ENCODE data around the gene LRRC61.
"Not testable (repeated sequence)": the region's sequence is repeated elsewhere in the genome, so short reads cannot be mapped to it uniquely, and the experiment has no call there.

The LRRC61 gene

DNA sequence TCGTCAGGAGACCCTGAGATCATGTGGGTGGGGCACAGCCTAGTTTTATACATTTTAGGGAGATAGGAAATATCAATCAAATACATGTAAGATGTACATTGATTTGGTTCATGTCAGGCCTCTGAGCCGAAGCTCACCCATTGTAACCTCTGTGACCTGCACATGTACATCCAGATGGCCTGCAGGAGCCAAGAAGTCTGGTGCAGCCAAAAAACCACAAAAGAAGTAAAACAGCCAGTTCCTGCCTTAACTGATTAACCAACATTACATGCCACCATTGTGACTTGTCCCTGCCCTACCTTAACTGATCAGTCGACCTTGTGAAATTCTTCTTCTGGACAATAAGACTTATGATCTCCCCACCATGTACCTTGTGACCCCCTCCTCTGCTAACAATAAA lies 16.0 kb upstream of the LRRC61 start:
- no peak for DNase-seq (ENCODE audit: low read depth in 2 of 2, low spot score in 1 of 2)

DNA sequence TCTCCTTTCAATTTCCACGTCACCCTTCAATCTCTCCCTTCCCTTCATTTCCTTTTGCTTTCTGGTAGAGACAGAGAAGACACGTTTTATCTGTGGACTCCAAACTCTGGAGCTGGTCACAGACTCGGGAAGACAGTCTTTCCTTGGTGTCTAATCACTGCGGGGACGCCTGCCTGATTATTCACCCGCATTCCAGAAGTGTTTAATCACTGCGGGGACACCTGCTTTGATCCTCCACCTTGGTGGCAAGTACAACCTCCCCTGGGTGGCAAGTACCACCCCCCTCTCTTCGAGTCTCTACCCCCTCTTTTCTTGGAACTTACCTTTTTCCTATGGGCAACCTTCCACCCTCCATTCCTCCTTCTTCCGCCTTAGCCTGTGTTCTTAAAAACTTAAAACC lies 15.3 kb upstream of the LRRC61 start:
- DNase-seq (ENCODE audit: low read depth in 2 of 2, low spot score in 1 of 2): no peak

DNA sequence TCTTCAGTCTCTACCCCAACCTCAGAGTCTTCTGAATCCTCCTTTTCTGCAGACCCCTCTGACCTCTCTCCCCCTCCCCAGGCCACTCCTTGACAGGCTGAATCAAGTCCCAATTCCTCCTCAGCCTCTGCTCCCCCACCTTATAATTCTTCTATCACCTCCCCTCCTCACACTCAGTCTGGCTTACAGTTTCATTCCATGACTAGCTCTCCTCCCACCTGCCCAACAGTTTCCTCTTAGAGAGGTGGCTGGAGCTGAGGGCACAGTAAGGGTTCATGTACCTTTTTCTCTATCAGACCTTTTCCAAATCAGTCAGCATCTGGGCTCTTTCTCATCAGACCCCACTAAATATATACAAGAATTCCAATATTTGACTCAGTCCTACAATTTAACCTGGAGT lies 14.6 kb upstream of the LRRC61 start:
- DNase-seq (ENCODE audit: low read depth in 2 of 2, low spot score in 1 of 2): no peak

DNA sequence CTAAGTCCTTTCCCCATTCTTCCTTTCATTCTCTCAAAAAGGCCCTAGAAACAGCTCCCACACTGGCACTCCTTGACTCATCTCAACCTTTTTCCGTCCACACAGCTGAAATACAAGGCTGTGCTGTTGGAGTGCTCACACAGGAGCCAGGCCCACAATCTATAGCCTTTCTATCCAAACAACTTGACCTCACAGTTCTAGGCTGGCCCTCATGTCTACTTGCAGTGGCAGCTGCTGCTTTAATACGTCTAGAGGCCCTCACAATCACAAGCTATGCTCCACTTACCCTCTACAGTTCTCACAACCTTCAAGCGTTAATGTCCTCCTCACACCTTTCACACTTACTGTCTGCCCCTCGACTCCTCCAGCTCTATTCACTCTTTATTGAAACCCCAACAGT lies 12.0 kb upstream of the LRRC61 start:
- DNase-seq (ENCODE audit: low read depth in 2 of 2, low spot score in 1 of 2): no peak

DNA sequence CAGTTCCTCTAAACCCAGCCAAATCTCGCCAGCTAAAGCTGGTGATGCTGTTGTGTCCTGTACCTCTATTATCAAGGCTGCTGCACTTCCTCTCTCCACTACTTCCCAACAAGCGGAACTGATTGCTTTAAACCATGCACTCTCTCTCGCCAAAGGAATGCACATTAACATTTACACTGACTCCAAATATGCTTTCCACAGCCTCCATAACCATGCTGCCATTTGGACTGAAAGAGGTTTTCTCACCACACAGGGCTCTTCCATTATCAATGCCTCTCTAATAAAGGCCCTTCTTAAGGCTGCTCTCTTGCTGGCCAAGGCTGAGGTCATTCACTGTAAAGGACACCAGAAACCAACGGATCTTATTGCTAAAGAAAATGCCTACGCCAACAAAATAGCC lies 11.4 kb upstream of the LRRC61 start:
- no peak for DNase-seq (ENCODE audit: low read depth in 2 of 2, low spot score in 1 of 2)

DNA sequence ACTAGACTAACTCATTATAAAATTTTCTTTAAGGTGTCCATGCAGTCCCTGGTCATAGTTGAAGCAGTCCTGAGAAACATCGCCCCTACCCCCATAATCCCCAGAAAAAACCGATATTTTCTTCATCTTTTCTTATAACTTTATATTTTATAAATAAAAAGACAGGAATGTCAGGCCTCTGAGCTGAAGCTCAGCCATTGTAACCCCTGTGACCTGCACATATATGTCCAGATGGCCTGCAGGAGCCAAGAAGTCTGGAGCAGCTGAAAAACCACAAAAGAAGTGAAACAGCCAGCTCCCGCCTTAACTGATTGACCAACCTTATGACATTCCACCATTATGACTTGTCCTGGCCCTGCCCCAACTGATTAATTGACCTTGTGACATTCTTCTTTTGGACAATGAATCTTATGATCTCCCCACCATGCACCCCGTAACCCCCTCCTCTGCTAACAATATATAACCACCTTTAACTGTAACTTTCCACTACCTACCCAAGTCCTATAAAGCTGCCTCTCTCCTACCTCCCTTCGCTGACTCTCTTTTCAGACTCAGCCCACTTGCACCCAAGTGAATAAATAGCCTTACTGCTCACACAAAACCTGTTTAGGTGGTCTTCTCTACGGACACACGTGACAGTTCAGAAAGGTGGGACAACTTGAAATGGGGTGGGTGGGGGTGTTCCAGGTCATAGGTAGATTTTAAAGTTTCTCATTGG lies 10.3 kb upstream of the LRRC61 start:
- not testable (repeated sequence) for DNase-seq (ENCODE audit: low read depth in 2 of 2, low spot score in 1 of 2)

DNA sequence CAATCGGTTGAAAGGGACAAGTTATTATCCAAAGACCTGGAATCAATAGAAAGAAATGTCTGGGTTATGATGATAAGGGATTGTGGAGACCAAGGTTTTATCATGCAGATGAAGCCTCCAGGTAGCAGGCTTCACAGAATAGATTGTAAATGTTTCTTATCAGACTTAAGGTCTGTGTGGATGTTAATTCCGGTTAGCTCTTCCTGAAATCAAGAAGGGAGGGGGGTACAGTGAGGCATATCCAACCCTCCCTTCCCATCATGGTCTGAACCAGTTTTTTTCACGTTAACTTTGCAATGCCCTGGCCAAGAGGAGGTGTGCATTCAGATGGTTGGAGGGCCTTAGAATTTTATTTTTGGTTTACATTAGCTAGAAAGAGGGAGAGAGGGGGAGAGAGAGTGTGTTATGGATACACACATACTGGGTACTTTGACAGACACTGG lies 9.8 kb upstream of the LRRC61 start:
- DNase-seq (ENCODE audit: low read depth in 2 of 2, low spot score in 1 of 2): no peak

DNA sequence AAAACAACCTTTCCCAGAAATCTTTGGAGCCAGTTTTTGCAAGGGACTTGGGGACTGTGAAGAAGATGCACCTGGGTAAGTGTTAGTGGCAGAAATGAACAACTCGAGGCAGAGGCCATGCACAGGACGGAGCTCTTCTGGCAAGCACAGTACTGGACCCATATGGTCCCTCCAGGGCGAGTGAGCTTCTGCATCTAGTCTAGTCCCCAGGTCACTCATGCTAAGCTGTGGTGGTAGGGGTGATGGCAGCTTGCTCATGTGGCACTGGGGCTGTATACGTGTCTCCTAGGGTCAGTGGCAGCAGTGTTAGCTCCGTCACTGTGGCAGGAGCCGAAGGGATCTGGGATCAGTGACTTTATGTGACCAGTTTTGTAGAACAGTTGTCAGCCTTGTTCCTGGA lies 9.3 kb upstream of the LRRC61 start:
- DNase-seq (ENCODE audit: low read depth in 2 of 2, low spot score in 1 of 2): no peak

DNA sequence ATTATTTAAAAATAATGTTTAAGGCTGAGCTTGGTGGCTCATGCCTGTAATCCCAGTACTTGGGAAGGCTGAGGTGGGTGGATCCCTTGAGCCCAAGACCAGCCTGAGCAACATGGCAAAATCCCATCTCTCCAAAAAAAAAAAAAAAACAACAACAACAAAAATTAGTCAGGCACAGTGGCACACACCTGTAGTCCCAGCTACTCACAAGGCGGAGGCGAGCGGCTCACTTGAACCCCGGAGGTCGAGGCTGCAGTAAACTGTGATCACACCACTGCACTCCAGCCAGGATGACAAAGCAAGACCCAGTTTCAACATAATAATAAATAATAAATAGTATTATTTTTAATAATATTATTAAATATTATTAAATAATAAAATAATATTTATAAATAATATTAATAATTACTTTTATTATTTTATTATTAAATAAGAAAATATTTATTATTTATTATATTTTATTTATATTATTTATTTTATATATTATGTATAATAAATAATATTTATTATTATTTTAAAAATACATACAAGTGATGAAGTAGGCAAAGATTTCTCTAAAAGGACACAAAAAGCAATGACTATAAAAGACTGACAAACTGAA lies 8.4 kb upstream of the LRRC61 start:
- DNase-seq (ENCODE audit: low read depth in 2 of 2, low spot score in 1 of 2): no peak

DNA sequence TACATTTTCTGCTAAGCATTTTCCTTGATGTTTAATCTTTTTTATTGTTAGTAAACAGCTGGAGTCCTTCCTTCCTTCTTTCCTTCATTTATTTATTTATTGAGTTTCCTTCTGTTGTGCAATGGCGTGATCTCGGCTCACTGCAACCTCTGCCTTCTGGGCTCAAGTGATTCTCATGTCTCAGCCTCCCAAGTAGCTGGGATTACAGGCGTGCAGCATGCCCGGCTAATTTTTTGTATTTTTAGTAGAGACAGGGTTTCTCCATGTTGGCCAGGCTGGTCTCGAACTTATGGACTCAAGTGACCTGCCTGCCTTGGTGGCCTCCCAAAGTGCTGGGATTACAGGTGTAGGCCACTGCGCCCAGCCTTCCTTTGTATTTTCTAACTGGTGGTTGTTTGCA lies 6.2 kb upstream of the LRRC61 start:
- DNase-seq (ENCODE audit: low read depth in 2 of 2, low spot score in 1 of 2): not testable (repeated sequence)

DNA sequence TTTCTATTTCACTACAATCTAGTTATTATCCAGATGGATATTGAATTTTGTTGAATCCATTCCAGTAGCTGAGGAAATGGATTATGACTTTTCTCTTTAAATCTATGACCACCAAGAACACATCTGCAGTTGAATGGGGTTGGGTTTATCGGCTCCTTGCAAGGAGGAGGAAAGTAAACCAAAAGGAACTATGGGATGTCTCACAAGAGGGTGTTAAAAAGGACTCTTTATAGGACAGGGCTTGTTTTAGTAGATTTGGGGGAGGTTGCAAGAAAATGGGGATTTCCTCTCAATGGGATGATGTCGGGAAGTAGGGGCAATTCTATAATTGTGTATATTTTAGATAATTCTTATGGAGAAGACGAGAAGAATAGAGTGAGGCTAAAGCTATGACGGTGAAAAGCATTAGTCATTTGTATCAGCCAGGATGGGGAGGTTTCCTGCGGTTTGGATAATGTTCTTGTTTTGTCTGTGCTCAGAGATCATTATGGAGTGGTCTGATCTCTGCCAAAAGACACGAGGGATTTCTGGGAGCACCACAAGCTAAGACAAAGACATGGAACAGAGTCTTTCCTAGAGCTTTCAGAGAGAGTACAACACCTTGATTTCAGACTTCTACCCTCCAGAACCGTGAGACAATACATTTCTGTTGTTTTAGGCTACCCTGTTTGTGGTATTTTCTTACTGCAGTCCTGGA lies 5.3 kb upstream of the LRRC61 start:
- no peak for DNase-seq (ENCODE audit: low read depth in 2 of 2, low spot score in 1 of 2)

DNA sequence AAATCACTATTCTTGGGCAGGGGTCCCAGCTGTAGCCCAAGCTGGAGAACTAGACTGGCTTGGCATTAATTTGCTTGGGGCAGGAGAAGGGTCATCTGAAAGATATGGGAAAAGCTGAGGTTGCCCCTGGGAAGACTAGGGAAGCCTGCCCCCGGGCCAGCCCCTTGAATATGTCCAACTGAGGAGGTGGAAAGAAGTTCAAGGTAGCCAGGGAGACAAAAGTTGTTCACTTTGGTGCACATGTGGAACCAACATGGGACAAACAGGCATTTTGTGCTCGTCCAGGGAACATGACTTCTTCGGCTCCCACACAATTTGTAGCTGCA lies 1.4 kb upstream of the LRRC61 start:
- DNase-seq (ENCODE audit: low read depth in 2 of 2, low spot score in 1 of 2): no peak

DNA sequence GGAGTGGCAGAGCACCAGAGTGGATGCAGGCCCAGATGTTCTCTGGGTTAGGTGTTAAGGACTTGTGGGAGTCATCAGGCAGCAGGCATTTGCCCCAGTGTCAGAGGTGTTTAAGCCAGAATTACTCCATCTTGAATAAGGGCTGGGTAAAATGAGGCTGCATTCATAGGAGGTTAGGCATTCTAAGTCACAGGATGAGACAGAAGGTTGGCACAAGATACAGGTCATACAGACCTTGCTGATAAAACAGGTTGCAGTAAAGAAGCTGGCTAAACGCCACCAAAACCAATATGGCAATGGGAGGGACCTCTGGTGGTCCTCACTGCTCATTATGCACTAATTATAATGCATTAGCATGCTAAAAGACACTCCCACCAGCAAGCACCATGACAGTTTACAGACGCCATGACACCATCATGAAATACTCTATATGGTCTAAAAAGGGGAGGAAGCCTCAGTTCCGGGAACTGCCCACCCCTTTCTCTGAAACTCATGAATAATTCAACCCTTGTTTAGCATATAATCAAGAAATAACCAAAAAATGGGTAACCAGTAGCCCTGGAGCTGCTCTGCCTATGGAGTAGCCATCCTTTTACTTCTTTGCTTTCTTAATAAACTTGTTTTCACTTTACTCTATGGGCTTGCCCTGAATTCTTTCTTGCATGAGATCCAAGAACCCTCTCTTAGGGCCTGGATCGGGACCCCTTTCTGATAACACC lies 882 bp upstream of the LRRC61 start:
- no peak for DNase-seq (ENCODE audit: low read depth in 2 of 2, low spot score in 1 of 2)

DNA sequence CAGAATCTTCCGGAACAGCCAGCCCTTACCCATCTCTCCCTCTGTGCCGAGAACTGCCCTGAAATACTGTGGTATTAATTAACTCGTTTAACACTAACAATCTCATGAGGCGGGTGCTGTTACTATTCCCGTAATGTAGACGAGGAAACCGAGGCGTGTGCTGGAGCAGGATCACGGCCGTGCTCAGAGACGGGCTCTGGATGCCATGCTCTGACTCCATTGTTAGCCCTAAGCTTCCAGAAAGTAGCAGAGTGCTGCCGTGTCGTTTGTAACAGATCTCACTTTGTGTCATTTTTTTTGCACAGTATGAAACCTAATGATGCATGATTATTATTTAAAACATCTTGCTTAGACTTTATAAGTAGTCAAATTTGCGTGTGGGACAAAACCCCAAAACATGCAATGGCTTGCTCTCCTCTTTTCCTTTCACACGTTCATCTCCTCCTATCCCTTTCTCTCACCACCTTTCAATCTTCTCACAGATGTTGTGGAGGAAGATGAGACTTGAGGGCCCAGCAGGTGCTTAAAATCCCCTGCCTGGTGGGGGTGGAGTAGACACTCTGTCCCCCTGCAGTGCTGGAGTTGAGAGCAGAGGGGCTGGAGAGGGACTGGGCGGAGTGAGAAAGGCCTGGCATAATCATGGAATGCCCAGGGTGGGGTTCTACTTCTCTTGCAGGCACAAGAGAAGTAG lies 672 bp downstream of the LRRC61 start:
- DNase-seq (ENCODE audit: low read depth in 2 of 2, low spot score in 1 of 2): no peak

DNA sequence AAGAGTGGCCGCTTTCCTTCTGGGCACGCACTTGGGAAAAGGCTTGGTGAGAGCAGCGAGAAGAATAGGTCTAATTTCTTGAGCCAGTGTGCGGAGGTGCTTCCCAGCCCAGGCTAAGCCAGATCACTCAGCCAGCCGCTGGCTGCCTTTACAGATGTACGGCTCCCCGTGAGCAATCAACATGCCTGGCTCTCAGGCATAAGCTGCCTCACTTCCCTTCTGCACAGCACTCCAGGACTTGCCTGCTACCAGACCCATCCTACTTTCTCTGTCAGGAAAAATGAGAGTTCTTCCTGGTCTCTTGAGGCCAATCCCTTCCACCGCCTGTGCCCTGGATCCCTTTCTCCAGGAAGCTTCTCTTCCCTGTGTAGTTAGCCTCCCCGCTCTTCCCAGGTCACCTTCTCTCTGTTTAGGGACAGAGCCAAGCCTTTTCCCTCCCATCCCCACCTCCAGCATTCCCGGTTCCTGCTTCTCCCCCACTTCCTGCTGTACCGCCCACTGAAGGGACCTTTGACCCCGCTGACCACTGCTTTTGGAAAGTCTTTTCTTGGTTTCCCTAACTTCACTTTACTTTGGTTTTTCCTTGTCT lies 1.3 kb downstream of the LRRC61 start:
- no peak for DNase-seq (ENCODE audit: low read depth in 2 of 2, low spot score in 1 of 2)

DNA sequence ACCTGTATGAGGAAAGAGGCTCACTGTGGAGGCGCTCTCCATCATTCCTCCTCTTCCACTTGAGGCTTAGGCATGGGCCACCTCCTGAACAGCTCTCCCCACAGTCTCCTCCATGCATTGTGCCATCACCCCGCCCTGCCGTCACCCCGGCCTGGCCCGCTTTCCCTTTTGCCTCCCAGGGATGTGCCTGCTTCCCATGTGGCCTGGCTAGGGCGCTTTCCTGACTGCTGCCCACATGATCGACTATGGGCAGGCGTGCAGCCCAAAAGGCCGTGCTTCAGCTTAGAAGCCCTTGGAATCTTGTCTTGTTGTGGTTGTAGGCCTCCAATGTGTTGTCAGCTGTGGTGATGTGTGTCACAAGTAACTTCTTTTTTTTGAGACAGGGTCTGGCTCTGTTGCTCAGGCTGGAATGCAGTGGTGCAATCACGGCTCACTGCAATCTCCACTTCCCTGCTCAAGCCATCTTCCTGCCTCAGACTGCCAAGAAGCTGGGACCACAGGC lies 2.0 kb downstream of the LRRC61 start:
- DNase-seq (ENCODE audit: low read depth in 2 of 2, low spot score in 1 of 2): no peak

DNA sequence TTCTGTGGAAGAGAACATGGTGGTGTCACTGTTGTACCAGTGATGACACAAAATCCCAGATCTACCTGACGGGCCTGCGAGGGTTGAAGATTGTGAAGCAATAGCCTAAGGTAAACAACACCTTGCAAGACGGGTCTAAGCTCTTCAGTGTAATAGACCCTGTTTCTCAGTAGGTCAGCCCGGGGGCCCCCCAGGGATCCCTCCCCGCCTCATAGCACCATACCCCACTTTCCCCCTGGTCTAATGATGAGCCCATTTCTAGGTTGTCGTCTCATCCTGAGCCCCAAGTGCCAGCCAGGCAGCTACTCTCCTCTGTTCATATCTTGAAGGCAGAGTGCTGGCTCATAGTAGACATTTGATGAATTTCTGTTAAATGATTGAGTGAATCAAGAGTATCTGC lies 2.7 kb downstream of the LRRC61 start:
- no peak for DNase-seq (ENCODE audit: low read depth in 2 of 2, low spot score in 1 of 2)

DNA sequence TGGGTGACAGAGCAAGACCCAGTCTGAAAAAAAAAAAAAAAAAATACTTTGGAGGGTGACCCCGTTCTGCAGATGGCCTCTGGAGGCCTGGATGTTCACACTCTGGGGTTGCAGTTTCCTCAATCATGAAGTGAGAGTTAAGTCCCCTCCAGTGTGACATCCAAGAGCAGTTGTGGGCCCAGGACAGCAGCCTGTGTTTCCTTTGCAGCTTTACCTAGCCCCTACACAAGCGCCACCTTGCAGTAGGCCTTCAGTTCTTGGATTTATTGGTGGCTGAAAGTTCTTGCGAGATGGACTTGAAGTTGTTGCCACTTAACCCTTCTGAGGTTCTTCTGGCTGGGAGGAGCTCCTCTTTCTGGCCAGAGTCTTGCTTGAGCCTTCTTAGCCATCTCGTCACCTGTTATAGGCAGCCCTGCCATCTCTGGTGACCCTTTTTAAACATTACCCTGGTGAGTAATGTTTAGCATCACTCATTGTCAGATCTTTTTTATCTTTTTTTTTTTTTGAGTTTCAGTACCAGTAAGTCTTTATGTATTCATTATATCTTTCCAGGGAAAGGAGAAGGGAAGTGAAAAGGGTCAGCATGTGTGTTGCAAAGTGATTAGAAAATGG lies 3.6 kb downstream of the LRRC61 start:
- no peak for DNase-seq (ENCODE audit: low read depth in 2 of 2, low spot score in 1 of 2)

DNA sequence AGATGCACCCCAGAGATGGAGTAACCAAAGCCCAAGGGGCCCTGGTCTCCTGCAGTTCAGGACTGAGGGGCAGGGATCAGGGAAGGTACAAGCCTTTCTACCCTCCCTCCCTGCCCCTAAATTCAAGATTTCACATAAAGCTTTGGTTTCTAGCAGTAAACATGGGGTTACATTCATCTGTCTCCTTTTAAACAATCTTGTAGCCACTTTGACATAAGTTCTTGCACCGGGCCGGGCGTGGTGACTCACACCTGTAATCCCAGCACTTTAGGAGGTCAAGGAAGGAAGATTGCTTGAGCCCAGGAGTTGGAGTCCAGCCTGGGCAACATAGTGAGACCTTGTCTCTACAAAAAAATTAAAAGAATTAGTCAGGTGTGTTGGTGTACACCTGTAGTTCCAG lies 4.2 kb downstream of the LRRC61 start:
- no peak for DNase-seq (ENCODE audit: low read depth in 2 of 2, low spot score in 1 of 2)

DNA sequence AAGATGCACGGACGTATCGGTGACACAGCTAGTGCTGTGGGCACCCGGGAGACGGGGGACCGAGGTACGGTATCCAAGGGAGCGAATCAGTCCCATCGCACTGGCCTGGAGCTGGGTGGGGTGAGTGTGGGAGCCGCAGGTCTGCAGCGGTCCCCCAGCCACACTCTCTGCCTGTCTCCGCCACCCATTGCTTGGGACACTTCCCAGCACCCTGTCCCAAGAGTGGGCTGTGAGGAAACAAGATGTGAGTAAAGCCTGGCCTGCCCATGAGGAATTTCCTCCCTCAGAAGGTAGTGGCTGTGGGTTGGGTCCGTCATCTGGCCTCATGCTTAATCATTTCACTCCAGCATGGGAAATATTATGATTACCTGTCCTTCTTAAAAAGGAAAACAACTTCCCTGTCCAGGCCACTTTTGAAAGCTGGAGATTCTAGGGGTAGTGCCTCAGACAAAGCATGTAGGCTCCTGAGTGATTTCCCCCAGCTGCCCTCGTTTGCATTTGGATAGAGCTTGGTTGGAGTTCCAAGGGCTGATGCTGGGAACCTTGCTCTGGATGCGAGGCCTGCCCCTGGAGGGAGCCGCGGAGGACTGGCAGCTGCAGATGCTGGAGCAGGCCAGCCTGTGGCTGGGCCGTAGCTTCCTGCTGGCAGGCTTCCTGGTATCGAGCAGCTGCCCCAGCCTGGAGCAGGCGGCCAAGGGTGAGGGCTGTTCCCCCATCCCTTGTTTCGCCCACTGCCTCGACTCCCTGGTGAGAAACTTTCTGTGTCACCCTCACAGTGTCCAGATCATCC lies 6.4 kb downstream of the LRRC61 start:
- no peak for DNase-seq (ENCODE audit: low read depth in 2 of 2, low spot score in 1 of 2)

Data from stimulated activated CD8-positive, alpha-beta memory T cell treated with anti-CD3 and anti-CD28 coated beads, Interleukin-4, amount 100 ng/mL, for 1 hour (primary cell).